ENCODE measurements around the gene MTMR11. TPM values are rescaled to one million over a fixed set of nuclear protein-coding genes. Genes with fewer than 3 reads are reported as not detected.

The MTMR11 gene
- total and polyA plus RNA-seq, 9 of the 15 experiments (the other 6 are each of a cell fraction or from before 2014, with no cell fraction given): 0.09 to 1.6 (median 0.51) TPM

DNA sequence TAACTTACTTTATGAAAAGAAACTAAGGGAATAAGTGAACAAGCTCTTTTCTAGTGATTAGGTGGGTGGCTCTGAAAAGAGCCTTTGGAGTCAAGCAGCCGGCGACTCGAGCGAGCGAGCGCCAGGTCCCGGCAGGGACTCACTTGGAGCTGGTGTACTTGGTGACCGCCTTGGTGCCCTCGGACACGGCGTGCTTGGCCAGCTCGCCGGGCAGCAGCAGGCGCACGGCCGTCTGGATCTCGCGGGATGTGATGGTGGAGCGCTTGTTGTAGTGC is 50.6 kb downstream of the MTMR11 start (continued):
- TF ChIP-seq ZNF431 (CRISPR knock-in tag; IDR thresholded peaks at IDR 0.05) (peak; percentile 50; the same call in 1 of the 2 replicates), FOXP1 (CRISPR knock-in tag; IDR thresholded peaks at IDR 0.05) (peak; percentile 75; the same call in 1 of the 2 replicates)

- peak overlapping the region; percentile 64 for H3K4me3 ChIP-seq
- peak; percentile 31 for ATAC-seq
- peak; percentile 76 for FAIRE-seq
- H4K20me1 ChIP-seq (replicated peaks; ENCODE audit: control insufficient read depth, insufficient read depth, low read length): peaks cover 27% of the 10 kb centered on the region
- H3K27ac ChIP-seq (ENCODE audit: extremely low read depth, low read depth, low read length): peak overlapping the region; percentile 98
- in situ Hi-C loops (cut with MboI): loop anchor here (5.0 kb wide), 1 partner anchor 43 kb away; a partner anchor contains a TSS
- POLR2A ChIA-PET: interaction anchor here (0.7 to 5.9 kb wide), 39 partner anchors 8 to 410 kb away, joined by 3 to 71 read pairs (median 5); partner anchors contain the start of genes MTMR11, OTUD7B, PLEKHO1 and SF3B4
- H3K9me1 ChIP-seq (ENCODE audit: control insufficient read depth, insufficient read depth, low read length): no peaks in the 10 kb centered on the region
- intact Hi-C loops (cut with micrococcal nuclease): no loop called here
- no peaks in the 10 kb centered on the region for H3K27me3 ChIP-seq (ENCODE audit: control insufficient read depth in 2 of 2, insufficient read depth in 2 of 2, low read length in 2 of 2)
- peak overlapping the region; percentile 96 to 98 for H3K9ac ChIP-seq (ENCODE audit: insufficient read depth in 1 of 2, low read depth in 2 of 2, low read length in 2 of 2)
- CTCF ChIA-PET (ENCODE audit: low intra/inter-chr PET ratio): no interaction called here
- peak; percentile 51 to 80 (median 56) for DNase-seq (ENCODE audit: extremely low read depth in 1 of 4, low spot score in 3 of 4)
- no peaks in the 10 kb centered on the region for H3K9me3 ChIP-seq (replicated peaks; ENCODE audit: control insufficient read depth, insufficient read depth, low read depth, low read length)
- no peak overlapping the region for H2AFZ ChIP-seq (ENCODE audit: low read depth, low read length)
- H3K4me1 ChIP-seq (replicated peaks in 1 of 2; ENCODE audit: control insufficient read depth in 2 of 2, insufficient read depth in 2 of 2, low read length in 2 of 2): peaks cover 8 to 21% of the 10 kb centered on the region in 2 experiments
- H3K79me2 ChIP-seq (ENCODE audit: control insufficient read depth, insufficient read depth, low read length): peaks cover 56% of the 10 kb centered on the region
- peaks cover 9% of the 10 kb centered on the region; the same call in 2 of the 3 replicates for H3K36me3 ChIP-seq (ENCODE audit: control insufficient read depth, insufficient read depth, low read length)
- WGBS (ENCODE audit: insufficient coverage, low coverage, missing lambda C conversion rate): under 1% methylated on average over 36 of the region's 36 CpGs
- H3K4me2 ChIP-seq (ENCODE audit: insufficient read depth, low read length): peak overlapping the region; percentile 88
- BruUV-seq (replicated peaks): no TSS peak
- TF ChIP-seq, protein P1, sequence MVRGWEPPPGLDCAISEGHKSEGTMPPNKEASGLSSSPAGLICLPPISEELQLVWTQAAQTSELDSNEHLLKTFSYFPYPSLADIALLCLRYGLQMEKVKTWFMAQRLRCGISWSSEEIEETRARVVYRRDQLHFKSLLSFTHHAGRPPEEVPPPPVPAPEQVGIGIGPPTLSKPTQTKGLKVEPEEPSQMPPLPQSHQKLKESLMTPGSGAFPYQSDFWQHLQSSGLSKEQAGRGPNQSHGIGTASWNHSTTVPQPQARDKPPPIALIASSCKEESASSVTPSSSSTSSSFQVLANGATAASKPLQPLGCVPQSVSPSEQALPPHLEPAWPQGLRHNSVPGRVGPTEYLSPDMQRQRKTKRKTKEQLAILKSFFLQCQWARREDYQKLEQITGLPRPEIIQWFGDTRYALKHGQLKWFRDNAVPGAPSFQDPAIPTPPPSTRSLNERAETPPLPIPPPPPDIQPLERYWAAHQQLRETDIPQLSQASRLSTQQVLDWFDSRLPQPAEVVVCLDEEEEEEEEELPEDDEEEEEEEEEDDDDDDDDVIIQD (CRISPR knock-in tag; IDR thresholded peaks at IDR 0.05): no peak
- TF ChIP-seq MYC (IDR thresholded peaks at IDR 0.05; ENCODE audit: low read depth, low read length): no peak
- no peak for TF ChIP-seq MYC (CRISPR knock-in tag; IDR thresholded peaks at IDR 0.05; ENCODE audit: borderline replicate concordance, low read depth)
- peak; percentile 65; the same call in 1 of the 2 replicates for TF ChIP-seq MXI1 (IDR thresholded peaks at IDR 0.05; ENCODE audit: low read depth, low read length)
- TF ChIP-seq JUNB (CRISPR knock-in tag; conservative IDR thresholded peaks at IDR 0.05): no peak
- TF ChIP-seq RUNX1 (IDR thresholded peaks at IDR 0.05; ENCODE audit: low read depth): no peak
- no peak for TF ChIP-seq ZNF77 (CRISPR knock-in tag; IDR thresholded peaks at IDR 0.05)
- 0 out of 2 replicates have a peak, but pooled peaks have one; percentile 57 for TF ChIP-seq HBP1 (CRISPR knock-in tag; IDR thresholded peaks at IDR 0.05)
- no peak for TF ChIP-seq RAD51 (IDR thresholded peaks at IDR 0.05; ENCODE audit: borderline replicate concordance, low read depth)
- TF ChIP-seq ILK (tag; IDR thresholded peaks at IDR 0.05; ENCODE audit: borderline replicate concordance, low read depth): no peak
- 0 out of 2 replicates have a peak, but pooled peaks have one; percentile 2 for TF ChIP-seq NBN (IDR thresholded peaks at IDR 0.05; ENCODE audit: low read depth)
- TF ChIP-seq, protein P2, sequence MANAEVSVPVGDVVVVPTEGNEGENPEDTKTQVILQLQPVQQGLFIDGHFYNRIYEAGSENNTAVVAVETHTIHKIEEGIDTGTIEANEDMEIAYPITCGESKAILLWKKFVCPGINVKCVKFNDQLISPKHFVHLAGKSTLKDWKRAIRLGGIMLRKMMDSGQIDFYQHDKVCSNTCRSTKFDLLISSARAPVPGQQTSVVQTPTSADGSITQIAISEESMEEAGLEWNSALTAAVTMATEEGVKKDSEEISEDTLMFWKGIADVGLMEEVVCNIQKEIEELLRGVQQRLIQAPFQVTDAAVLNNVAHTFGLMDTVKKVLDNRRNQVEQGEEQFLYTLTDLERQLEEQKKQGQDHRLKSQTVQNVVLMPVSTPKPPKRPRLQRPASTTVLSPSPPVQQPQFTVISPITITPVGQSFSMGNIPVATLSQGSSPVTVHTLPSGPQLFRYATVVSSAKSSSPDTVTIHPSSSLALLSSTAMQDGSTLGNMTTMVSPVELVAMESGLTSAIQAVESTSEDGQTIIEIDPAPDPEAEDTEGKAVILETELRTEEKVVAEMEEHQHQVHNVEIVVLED (CRISPR knock-in tag; IDR thresholded peaks at IDR 0.05): no peak
- no peak for TF ChIP-seq ETV6 (IDR thresholded peaks at IDR 0.05; ENCODE audit: borderline replicate concordance in 1 of 2, low read depth in 2 of 2, low read length in 1 of 2)
- TF ChIP-seq ETV6 (CRISPR knock-in tag; IDR thresholded peaks at IDR 0.05; ENCODE audit: borderline replicate concordance): peak; percentile 36; the same call in 1 of the 2 replicates
These were observed 51.1 kb downstream of the MTMR11 start for GRCh38 chr1:149885339-149886120.

Data from K562 (cell line).